GM08714 (cell line): ENCODE measurements around the gene DNAJB4.
"Not testable (repeated sequence)": the region's sequence is repeated elsewhere in the genome, so short reads cannot be mapped to it uniquely, and the experiment has no call there.

Source experiments
- H3K4me3 ChIP-seq: fragments of 200-500 bp; sonication (Bioruptor generic); 2 replicates; pipeline ENCODE4 v1.5.1; 2014; ENCODE audit warnings: mild to moderate bottlenecking, low read length, inconsistent platforms
- ZNF274 ChIP-seq: IDR thresholded peaks from 2 replicates; pipeline ENCODE4 v1.6.1; 2012; ENCODE audit warnings: mild to moderate bottlenecking, low read depth, low read length

DNAJB4 gene

DNA sequence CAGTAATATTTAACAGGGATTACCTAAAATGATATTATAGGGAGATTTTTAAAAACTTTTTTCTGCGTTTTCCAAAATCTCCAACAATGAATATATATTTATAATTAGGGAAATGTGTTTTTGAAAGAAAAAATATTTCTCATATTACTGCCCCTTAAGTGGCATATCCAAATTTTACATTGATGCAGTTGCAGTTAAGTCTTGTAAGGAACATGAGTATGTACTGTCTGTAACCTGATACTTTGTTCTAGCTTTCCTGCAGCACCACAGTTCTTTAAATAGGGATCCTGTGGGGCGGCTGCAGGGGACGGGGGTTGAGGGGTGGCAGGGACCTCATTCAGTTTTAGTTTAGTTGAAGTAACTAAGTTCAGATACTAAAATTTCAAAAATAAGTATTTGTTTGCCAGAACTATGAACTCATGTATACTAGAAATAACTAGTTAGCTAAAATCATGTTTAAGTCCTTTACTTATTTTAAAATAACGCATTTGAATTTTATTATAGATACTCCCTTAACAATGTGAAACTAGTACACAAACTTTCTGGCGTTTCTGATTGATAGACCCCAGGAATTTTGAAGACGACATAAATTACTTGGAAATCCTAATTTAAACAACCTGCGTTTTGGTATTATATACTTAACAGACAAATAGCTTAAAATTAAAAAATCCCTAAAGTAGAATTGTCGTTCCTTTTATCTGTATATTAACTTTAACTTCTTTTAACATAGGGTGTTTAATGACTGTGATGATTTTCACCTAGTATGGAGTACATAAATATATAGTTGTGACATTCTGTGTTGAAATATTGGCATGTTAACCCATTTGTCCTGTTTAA lies 639 bp upstream of the DNAJB4 start:
- no peak for TF ChIP-seq ZNF274

DNA sequence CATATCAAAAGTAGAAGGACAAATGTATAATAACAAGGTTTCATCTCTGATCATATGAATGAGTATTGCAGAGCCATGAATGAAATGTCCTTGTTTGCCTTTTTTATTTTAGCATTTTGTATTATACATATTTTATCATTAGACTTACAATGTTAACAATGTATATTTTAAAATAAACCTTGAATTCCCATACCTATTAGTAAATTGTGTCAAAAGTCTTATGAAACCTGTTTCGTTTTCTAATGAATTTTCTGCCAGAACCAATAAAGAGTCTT lies 646 bp downstream of the DNAJB4 start:
- peak overlapping the region; percentile 85; the same call in 1 of the 2 replicates for H3K4me3 ChIP-seq
- TF ChIP-seq ZNF274, result no peak

More for the DNA sequence above, 639 bp upstream of the DNAJB4 start:
- H3K4me3 ChIP-seq, result peak overlapping the region; percentile 85; the same call in 1 of the 2 replicates

DNA sequence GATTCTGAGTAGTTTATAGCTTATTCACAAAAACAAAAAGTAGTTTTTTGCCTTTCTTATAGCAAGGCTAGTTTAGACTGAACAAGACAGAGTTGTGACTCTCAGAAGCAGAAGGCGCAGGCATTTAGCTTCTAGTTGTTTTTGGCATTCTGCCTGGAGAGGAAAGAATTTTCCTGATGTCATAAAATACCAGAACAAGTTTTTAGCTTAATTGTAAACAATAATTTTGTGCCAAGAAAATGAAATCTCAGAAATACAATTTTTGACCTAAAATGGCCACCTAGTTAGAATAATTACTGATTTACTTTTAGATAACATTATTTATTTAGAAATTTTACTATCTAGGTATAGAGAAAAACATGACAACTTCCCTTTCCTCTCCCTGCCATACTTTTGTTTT lies 1.0 kb downstream of the DNAJB4 start:
- no peak for TF ChIP-seq ZNF274
- peak overlapping the region; percentile 85; the same call in 1 of the 2 replicates for H3K4me3 ChIP-seq

DNA sequence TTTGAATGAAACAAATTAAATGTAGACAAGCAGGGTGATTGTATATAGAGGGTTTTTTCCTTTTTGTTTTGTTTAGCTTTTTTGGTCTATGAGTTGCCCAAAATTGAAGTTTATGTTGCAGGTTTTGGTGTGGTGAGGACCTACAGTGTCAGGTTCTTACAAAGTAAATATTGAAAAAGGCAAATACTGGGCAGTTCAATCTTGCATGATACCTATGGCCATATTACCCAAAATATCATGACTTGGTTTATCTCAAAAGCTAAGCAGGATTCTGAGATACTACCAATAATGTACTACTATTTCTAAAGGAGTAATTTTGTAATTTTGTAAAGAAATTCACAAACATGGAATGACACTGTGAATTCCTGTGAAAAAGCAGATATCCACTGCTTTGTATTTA lies 1.8 kb downstream of the DNAJB4 start:
- no peak for TF ChIP-seq ZNF274
- peak overlapping the region; percentile 85; the same call in 1 of the 2 replicates for H3K4me3 ChIP-seq

DNA sequence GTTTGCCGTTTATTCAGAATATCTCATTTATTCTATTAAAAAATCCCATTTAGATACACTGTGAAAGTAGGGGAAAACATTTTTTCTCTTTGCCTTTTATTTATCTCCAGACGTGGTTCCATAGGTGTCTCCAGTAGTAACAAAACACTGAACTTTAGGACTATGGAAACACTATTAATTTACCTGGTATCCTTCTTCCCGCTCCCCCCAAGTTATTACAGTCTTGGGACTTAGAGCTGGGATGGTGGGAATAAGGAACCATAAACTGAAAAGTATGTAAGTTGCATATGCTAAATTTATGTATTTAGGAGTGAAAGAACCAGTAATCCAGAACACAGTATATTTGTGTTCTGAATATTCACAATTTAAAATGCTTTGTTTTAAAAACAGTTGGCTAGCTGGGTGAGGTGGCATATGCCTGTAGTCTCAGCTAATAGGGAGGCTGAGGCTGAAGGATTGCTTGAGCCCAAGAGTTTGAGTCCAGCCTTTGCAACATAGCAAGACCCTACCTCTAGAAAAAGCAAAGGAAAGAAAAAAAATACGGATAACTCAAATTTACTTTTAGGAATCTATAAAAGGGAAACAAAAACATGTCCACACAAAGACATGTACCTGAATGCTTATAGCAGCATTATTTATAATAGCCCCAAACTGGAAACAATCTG lies 3.1 kb downstream of the DNAJB4 start:
- H3K4me3 ChIP-seq, result no peak overlapping the region; the same call in 1 of the 2 replicates

DNA sequence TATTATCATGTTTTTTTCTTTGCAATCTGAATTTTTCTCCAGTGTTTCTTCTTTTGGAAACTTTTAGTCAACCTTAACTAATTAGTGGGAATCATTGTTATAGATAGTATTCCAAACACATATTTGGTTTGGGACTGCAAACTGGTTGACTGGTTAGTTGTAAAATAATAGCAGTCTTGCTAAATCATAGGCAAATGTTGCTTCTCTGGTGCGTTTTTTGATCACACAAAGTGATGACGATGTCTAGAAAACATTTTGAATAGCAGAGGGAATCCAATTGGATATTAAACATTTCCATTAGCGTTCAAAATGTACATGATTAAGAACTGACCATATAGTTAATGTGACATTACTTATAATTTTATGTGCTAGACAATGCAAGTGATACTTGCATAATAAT lies 4.5 kb downstream of the DNAJB4 start:
- TF ChIP-seq ZNF274, result no peak
- H3K4me3 ChIP-seq, result no peak overlapping the region; the same call in 1 of the 2 replicates

More for the DNA sequence above, 3.1 kb downstream of the DNAJB4 start:
- no peak for TF ChIP-seq ZNF274

DNA sequence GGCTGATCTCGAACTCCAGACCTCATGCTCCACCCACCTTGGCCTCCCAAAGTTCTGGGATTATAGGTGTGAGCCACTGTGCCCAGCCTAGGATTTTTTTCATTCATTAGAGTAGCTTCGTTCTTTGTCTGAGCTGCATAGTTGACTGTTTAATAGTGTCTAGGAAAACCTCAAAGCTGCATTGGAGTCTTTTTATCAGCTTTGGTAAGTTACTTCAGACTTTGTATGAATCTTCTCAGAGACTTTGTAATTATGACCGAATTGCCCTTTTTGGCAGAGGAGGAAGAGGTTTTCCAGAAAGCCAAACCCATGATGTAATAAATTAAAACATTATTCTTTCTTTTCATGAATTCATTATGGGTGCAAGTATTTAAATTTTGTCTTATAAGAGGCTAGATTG lies 5.1 kb downstream of the DNAJB4 start:
- TF ChIP-seq ZNF274, result no peak
- H3K4me3 ChIP-seq, result no peak overlapping the region

DNA sequence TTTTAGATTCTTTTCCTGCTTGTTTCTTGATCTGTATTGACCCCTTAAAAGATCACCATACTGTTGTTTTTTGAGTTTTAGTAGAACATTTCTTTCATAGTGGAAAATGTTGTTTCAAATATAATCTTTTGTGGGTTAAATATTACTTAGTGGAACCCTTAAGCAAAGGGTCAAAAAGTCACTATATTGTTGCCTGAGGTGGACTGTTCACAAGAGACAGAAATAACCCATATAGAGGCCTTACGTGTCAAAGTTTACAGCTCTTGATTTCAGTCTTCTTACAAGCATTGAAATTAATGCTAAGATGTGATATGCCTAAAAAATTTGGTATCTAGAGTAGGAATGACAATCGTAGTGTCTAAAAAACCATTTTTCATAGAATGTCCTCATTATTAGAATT lies 6.3 kb downstream of the DNAJB4 start:
- no peak overlapping the region for H3K4me3 ChIP-seq
- TF ChIP-seq ZNF274, result no peak

DNA sequence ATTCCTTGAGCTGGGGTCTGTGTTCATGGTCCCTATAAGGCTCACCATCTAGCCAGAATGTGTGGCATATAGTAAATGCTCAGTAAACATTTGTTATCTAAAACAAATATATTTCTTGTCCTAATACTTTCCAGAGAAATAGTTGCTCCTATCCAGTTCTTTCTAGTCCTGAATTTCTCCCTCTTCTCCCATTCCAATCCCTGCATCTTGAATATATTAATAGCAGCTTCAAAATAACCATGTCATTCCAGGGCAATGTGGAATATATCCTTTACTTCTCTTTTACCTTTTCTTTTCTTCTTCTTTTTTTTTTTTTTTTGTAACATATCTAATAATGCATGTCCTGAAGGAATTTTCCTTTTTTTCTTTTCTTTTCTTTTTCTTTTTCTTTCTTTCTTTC lies 10.4 kb downstream of the DNAJB4 start:
- H3K4me3 ChIP-seq, result no peak overlapping the region
- no peak for TF ChIP-seq ZNF274

DNA sequence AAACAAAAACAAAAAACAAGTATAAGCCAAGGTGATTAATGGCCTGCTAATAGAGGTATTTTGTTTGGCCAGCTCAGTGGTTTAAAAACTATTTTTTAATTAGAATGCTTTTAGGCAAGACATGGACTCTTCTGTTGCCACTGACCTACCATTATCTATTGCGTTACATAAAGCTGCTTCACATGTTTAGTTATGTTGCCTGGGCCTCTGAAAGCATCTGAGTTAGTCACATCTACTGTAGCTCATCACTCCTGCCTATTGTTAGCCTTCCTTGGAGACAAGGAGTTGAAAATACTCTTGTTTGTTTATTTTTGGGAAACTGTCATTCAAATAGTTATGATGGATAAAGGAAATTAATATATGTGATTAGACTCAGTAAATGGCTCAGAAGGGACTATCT lies 14.3 kb downstream of the DNAJB4 start:
- TF ChIP-seq ZNF274, result no peak
- no peak overlapping the region for H3K4me3 ChIP-seq

DNA sequence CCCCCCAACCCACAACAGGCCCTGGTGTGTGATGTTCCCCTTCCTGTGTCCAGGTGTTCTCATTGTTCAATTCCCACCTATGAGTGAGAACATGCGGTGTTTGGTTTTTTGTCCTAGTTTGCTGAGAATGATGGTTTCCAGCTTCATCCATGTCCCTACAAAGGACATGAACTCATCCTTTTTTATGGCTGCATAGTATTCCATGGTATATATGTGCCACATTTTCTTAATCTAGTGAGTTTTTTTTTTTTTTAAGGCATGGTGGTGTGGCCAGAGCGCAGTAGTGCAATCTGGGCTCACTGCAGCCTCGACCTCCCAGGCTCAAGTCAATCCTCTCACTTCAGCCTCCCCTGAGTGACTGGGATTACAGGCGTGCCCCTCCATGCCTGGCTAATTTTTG lies 16.4 kb downstream of the DNAJB4 start:
- not testable (repeated sequence) for H3K4me3 ChIP-seq

DNA sequence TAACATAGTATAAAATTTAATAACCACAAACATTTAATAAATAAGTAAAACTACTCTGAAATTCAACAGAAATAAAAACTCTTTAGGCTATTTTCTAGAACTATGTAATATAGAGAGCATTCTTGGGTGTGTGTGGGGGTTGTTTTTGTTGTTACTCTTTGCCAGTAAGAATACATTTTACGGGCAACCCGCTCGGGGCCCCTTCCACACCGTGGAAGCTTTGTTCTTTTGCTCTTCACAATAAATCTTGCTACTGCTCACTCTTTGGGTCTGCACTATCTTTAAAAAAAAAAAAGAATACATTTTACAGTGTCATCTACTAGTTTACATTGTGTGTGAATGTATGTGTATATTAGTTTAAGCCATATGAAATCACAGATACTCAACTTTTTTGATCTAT lies 25.1 kb downstream of the DNAJB4 start:
- no peak for TF ChIP-seq ZNF274
- H3K4me3 ChIP-seq, result no peak overlapping the region

DNA sequence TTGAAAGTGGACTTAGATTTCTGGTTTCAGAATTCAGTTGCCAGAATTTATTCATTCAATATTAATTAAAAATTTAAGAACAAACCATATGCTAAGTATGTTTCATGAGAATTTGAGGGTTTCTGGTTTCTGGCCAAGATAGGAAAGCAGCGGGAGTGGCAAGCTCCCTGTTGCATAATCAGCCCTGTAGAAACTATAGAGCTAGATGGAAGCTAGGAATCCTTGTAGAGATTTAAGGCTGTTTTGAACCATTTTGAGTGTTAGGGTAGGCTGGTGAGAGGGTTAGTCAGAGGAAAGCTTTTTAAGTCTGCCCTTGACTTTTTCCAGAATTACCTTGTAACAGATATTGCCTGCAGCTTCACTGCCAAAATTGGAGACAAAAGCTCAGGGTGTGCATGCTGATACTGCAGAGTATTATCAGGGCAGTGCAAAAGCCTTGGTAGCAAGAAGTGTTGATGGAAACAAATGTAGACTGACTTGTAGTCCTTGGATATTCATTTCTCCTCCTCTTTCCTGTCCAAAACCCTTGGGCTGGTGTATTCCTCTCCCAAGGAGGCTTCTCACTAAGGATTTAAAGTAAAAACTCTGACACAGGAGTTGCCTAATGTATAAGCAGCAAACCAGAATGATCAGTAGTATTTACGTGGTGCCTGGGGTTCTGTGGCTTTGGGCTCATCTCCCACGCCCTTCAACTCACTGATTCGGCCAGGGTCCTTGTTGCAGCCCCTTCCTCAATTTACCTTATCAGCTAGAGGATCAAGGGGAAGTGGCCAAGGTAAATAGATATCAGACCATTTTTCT lies 28.5 kb downstream of the DNAJB4 start:
- TF ChIP-seq ZNF274, result no peak

DNA sequence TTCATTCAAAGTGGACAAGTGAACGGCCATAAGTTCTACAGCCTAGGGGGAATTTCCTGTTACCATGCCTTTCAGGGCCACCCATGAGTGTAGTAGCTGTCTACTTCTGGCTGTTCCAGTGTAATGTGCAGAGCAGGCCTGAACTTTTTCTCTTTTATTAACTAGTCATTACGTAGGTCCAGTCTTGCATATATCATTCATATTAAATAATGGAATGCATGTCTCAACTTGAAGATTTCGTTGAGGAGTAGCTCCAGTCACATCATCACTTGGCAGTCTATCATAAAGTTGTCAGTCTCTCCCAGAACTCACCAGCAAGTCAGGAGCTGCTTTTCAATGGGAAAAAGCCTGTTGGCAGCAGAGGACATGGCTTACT lies 29.0 kb downstream of the DNAJB4 start:
- TF ChIP-seq ZNF274, result no peak
- no peak overlapping the region for H3K4me3 ChIP-seq

More for the DNA sequence above, 28.5 kb downstream of the DNAJB4 start:
- no peak overlapping the region for H3K4me3 ChIP-seq

DNA sequence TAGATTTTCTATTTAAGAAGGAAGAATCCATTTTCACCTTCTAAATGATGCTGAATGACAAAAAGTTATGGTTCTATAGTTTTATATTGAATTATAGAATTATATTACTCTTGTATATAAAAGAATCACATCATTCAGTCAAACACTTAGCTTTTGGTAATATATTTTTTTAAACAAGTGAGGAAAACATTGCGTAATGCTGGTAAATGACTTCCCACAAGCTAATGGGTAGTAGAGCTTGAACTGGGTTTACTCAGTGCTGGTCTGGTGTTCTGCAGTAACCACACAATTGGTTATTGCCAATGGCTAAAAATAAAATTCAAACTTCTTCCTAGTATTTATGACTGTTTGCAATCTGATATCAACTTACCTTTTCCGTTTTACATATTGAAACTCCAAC lies 30.4 kb downstream of the DNAJB4 start:
- H3K4me3 ChIP-seq, result no peak overlapping the region
- TF ChIP-seq ZNF274, result no peak

DNA sequence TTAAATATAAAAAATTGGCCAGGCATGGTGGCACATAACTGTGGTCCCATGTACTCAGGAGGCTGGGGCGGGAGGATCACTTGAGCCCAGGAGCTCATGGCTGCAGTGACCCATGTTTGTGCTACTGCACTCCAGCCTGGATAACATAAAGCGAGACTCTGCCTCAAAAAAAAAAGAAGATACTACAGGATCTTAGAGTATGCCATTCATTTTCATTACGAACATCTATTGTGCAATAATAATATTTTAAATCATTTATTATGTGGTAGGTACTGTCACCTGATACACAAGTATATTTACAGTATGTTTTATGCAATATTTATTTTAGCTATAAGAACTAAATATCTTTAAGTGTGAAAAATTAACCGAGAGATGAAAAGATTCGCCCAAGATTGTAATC lies 31.7 kb downstream of the DNAJB4 start:
- TF ChIP-seq ZNF274, result no peak

More for the DNA sequence above, 31.7 kb downstream of the DNAJB4 start:
- no peak overlapping the region for H3K4me3 ChIP-seq
